Astrocyte (in vitro differentiated cells and primary cell): Measurements from ENCODE around the gene APCS. TPM values are rescaled to one million over a fixed set of nuclear protein-coding genes. Genes with fewer than 3 reads are reported as not detected.
A peak's percentile ranks its signal among the peaks of the same experiment; 100 is the strongest.

ENCODE experiments used
- DNase-seq: peaks from one replicate; pipeline ENCODE4 v3.0.0-alpha.2; 2010; ENCODE audit warnings: low read depth
- FAIRE-seq: peaks from 2 replicates; lab custom pipeline; 2011; peaks lifted over from hg19 to GRCh38; lab: Jason Lieb, UNC
- H2AFZ ChIP-seq: 2 replicates; pipeline ENCODE4 v1.6.0; 2012; ENCODE audit warnings: low read depth, low read length, inconsistent platforms
- H3K27ac ChIP-seq: 2 replicates; pipeline ENCODE4 v1.5.1; 2011; ENCODE audit warnings: low read depth, low read length, inconsistent platforms
- H3K27me3 ChIP-seq: 2 replicates; pipeline ENCODE4 v1.6.0; 2011; ENCODE audit warnings: low read length, inconsistent platforms; ENCODE audit not compliant: insufficient read depth
- H3K36me3 ChIP-seq: 2 replicates; pipeline ENCODE4 v1.5.1; 2011; ENCODE audit warnings: low read length, inconsistent platforms; ENCODE audit not compliant: insufficient read depth
- H3K4me1 ChIP-seq: 2 replicates; pipeline ENCODE4 v1.5.1; 2011; ENCODE audit warnings: low read length, inconsistent platforms; ENCODE audit not compliant: insufficient read depth
- H3K4me2 ChIP-seq: 2 replicates; pipeline ENCODE4 v1.6.0; 2012; ENCODE audit warnings: low read length, inconsistent platforms
- H3K4me3 ChIP-seq: 2 replicates; pipeline ENCODE4 v1.5.1; 2011; ENCODE audit warnings: low read depth, mild to moderate bottlenecking, low read length, inconsistent platforms; ENCODE audit not compliant: insufficient read depth
- H3K79me2 ChIP-seq: 2 replicates; pipeline ENCODE4 v1.6.0; 2012; ENCODE audit warnings: mild to moderate bottlenecking, low read length, inconsistent platforms; ENCODE audit not compliant: insufficient read depth
- H3K9ac ChIP-seq: 2 replicates; pipeline ENCODE4 v1.6.0; 2012; ENCODE audit warnings: mild to moderate bottlenecking, low read length, inconsistent platforms
- H3K9me3 ChIP-seq: 2 replicates; pipeline ENCODE4 v1.5.1; 2012; ENCODE audit warnings: low read depth, mild to moderate bottlenecking, low read length, inconsistent platforms; ENCODE audit not compliant: insufficient read depth
- H4K20me1 ChIP-seq: 2 replicates; pipeline ENCODE4 v1.6.0; 2012; ENCODE audit warnings: low read length, inconsistent platforms; ENCODE audit not compliant: insufficient read depth
- H3K27ac Mint-ChIP-seq: one replicate; pipeline ENCODE4 v1.8.0; 2021; ENCODE audit warnings: mild to moderate bottlenecking, mixed read lengths; ENCODE audit not compliant: unreplicated experiment
- H3K27me3 Mint-ChIP-seq: one replicate; pipeline ENCODE4 v1.8.0; 2021; ENCODE audit warnings: low read depth, mixed read lengths; ENCODE audit not compliant: unreplicated experiment
- H3K36me3 Mint-ChIP-seq: one replicate; pipeline ENCODE4 v1.8.0; 2021; ENCODE audit warnings: low read depth, mixed read lengths; ENCODE audit not compliant: unreplicated experiment
- H3K4me1 Mint-ChIP-seq: one replicate; pipeline ENCODE4 v1.8.0; 2021; ENCODE audit warnings: low read depth, mixed read lengths; ENCODE audit not compliant: unreplicated experiment
- H3K4me3 Mint-ChIP-seq: one replicate; pipeline ENCODE4 v1.8.0; 2021; ENCODE audit warnings: mild to moderate bottlenecking, moderate library complexity, mixed read lengths; ENCODE audit not compliant: unreplicated experiment
- H3K9me3 Mint-ChIP-seq: one replicate; pipeline ENCODE4 v1.8.0; 2021; ENCODE audit warnings: mild to moderate bottlenecking, mixed read lengths; ENCODE audit not compliant: unreplicated experiment
- CTCF ChIP-seq: IDR thresholded peaks from 2 replicates; pipeline ENCODE4 v1.5.1; 2011; ENCODE audit warnings: low read depth, mild to moderate bottlenecking, inconsistent platforms, low read length, moderate library complexity; ENCODE audit not compliant: insufficient read depth
- EZH2 ChIP-seq: IDR thresholded peaks from 2 replicates; pipeline ENCODE4 v1.6.1; 2012; ENCODE audit warnings: mild to moderate bottlenecking, low read length, inconsistent platforms; ENCODE audit not compliant: insufficient read depth
- total RNA-seq: library from RNA; stranded (reverse); gene quantifications from 2 replicates; pipeline ENCODE4 v1.2.1, GENCODE V29; 2021

Gene APCS
- total RNA-seq, 1 donor from 2014 or later: not detected

GRCh38 chr1:159600894-159601293, 13.3 kb downstream of the APCS start:
- peaks cover 26% of the 10 kb centered on the region for H3K4me1 Mint-ChIP-seq
- no peaks in the 10 kb centered on the region for H3K36me3 Mint-ChIP-seq
- Histone ChIP-seq H3K9ac (no peak overlapping the region), H3K36me3 (no peaks in the 10 kb centered on the region), H3K27ac (no peak overlapping the region), H4K20me1 (no peaks in the 10 kb centered on the region), H3K27me3 (no peaks in the 10 kb centered on the region), H2AFZ (no peak overlapping the region), H3K4me3 (no peak overlapping the region), H3K79me2 (no peaks in the 10 kb centered on the region), H3K4me2 (no peak overlapping the region), H3K9me3 (no peaks in the 10 kb centered on the region), H3K4me1 (peaks cover 18% of the 10 kb centered on the region)
- TF ChIP-seq EZH2 (no peak), CTCF (no peak)
- DNase-seq (peak; percentile 12), FAIRE-seq (no peak)
- peaks cover 3% of the 10 kb centered on the region for H3K9me3 Mint-ChIP-seq
- H3K4me3 Mint-ChIP-seq: no peak overlapping the region
- H3K27ac Mint-ChIP-seq: no peak overlapping the region
- no peaks in the 10 kb centered on the region for H3K27me3 Mint-ChIP-seq

GRCh38 chr1:159602501-159602999, 14.9 kb downstream of the APCS start:
- H3K27ac ChIP-seq: no peak overlapping the region
- no peaks in the 10 kb centered on the region for H3K36me3 Mint-ChIP-seq
- no peak overlapping the region for H3K4me3 Mint-ChIP-seq
- no peaks in the 10 kb centered on the region for H4K20me1 ChIP-seq
- H3K9me3 ChIP-seq: no peaks in the 10 kb centered on the region
- H3K27ac Mint-ChIP-seq: no peak overlapping the region
- H3K4me1 Mint-ChIP-seq: peaks cover 17% of the 10 kb centered on the region
- no peaks in the 10 kb centered on the region for H3K79me2 ChIP-seq
- H3K36me3 ChIP-seq: no peaks in the 10 kb centered on the region
- peaks cover 3% of the 10 kb centered on the region for H3K9me3 Mint-ChIP-seq
- H3K9ac ChIP-seq: no peak overlapping the region
- H3K27me3 Mint-ChIP-seq: no peaks in the 10 kb centered on the region
- FAIRE-seq (no peak), DNase-seq (no peak)
- H3K4me2 ChIP-seq: no peak overlapping the region
- H3K27me3 ChIP-seq: no peaks in the 10 kb centered on the region
- peaks cover 11% of the 10 kb centered on the region for H3K4me1 ChIP-seq
- no peak overlapping the region for H3K4me3 ChIP-seq
- no peak for TF ChIP-seq EZH2
- no peak for TF ChIP-seq CTCF
- no peak overlapping the region for H2AFZ ChIP-seq

GRCh38 chr1:159612211-159612885, 24.7 kb downstream of the APCS start:
- Histone ChIP-seq H4K20me1 (no peaks in the 10 kb centered on the region), H2AFZ (no peak overlapping the region), H3K27me3 (no peaks in the 10 kb centered on the region), H3K9ac (no peak overlapping the region), H3K4me3 (no peak overlapping the region), H3K27ac (no peak overlapping the region), H3K4me1 (no peaks in the 10 kb centered on the region), H3K36me3 (no peaks in the 10 kb centered on the region), H3K9me3 (no peaks in the 10 kb centered on the region), H3K4me2 (no peak overlapping the region), H3K79me2 (no peaks in the 10 kb centered on the region)
- Mint-ChIP-seq H3K9me3 (peaks cover 10% of the 10 kb centered on the region), H3K4me1 (no peaks in the 10 kb centered on the region), H3K27me3 (no peaks in the 10 kb centered on the region), H3K4me3 (no peak overlapping the region), H3K27ac (no peak overlapping the region), H3K36me3 (no peaks in the 10 kb centered on the region)
- DNase-seq (no peak), FAIRE-seq (no peak)
- TF ChIP-seq EZH2 (no peak), CTCF (no peak)
